Iris pigment epithelial cell (primary cell): ENCODE results near the gene CHID1.

Experiments used
- DNase-seq: peaks from one replicate; pipeline ENCODE4 v3.0.0-alpha.2; 2011; ENCODE audit warnings: low read depth

Gene CHID1

GRCh38 chr11:910044-910588, 494 bp downstream of the CHID1 start:
- no peak for DNase-seq

- no peak for DNase-seq
Observed at GRCh38 chr11:909406-909805, 1.2 kb downstream of the CHID1 start.

- peak; percentile 8 for DNase-seq
Observed at GRCh38 chr11:908273-908672, 2.3 kb downstream of the CHID1 start.

- DNase-seq: no peak
Observed at GRCh38 chr11:907668-908067, 2.9 kb downstream of the CHID1 start.

GRCh38 chr11:905952-906351, 4.7 kb downstream of the CHID1 start:
- no peak for DNase-seq

GRCh38 chr11:904380-904779, 6.2 kb downstream of the CHID1 start:
- no peak for DNase-seq

- no peak for DNase-seq
Observed at GRCh38 chr11:901452-902061, 9.1 kb downstream of the CHID1 start.

GRCh38 chr11:900545-900944, 10.1 kb downstream of the CHID1 start:
- no peak for DNase-seq

- no peak for DNase-seq
Observed at GRCh38 chr11:899724-900123, 10.9 kb downstream of the CHID1 start.

GRCh38 chr11:898540-899190, 11.9 kb downstream of the CHID1 start:
- peak; percentile 15 for DNase-seq

- peak; percentile 18 for DNase-seq
Observed at GRCh38 chr11:898143-898511, 12.5 kb downstream of the CHID1 start.

GRCh38 chr11:897253-898142, 13.1 kb downstream of the CHID1 start:
- no peak for DNase-seq

GRCh38 chr11:895331-896110, 15.1 kb downstream of the CHID1 start:
- no peak for DNase-seq

- DNase-seq: no peak
Observed at GRCh38 chr11:894575-895201, 15.9 kb downstream of the CHID1 start.

GRCh38 chr11:893008-893654, 17.5 kb downstream of the CHID1 start:
- no peak for DNase-seq

GRCh38 chr11:890794-891540, 19.6 kb downstream of the CHID1 start:
- DNase-seq: no peak

GRCh38 chr11:889687-890475, 20.7 kb downstream of the CHID1 start:
- DNase-seq: no peak

- DNase-seq: no peak
Observed at GRCh38 chr11:889257-889656, 21.4 kb downstream of the CHID1 start.
